Ramos (cell line): ENCODE results near the gene PSMG4.

Source experiments
- in situ Hi-C: fragments of 300-500 bp; cut with MboI; formaldehyde crosslinking; loops from one replicate; pipeline ENCODE4 v1.14.3; 2022; ENCODE audit warnings: low sequenced_read_pairs; ENCODE audit not compliant: unreplicated experiment

PSMG4 gene, protein sequence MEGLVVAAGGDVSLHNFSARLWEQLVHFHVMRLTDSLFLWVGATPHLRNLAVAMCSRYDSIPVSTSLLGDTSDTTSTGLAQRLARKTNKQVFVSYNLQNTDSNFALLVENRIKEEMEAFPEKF

DNA sequence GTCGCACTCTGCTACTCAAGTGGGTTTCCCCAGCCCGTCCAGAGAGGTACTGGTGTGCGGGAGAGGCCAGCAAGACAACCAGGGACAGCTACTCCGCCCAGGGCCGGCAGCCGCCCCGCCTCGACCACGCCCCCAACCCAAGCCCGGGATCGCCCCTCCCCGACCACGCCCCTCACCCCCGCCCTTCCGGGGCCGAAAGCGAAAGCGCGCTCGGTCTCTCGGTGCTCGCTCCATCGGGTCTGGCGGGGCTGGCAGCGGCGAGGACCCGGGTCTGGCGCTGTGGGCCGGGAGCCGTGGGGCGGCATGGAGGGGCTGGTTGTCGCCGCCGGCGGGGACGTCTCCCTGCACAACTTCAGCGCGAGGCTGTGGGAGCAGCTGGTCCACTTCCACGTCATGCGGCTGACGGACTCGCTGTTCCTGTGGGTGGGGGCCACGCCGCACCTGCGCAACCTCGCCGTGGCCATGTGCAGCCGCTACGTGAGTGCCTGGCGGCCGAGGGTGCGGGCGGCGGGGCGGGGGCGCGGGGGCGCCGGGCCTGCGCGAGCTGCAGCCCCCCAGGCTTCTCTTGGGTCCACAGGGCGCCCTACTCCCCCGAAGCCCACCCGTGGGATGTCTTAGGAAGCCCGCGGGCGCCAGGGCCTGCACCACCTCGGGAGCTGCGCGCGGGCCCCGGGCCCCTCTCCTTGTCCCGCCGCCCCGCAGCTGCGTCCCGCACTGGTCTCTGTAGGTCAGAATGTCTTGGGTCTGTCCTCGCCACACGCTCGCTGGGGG, at the start of gene PSMG4:
TSS of gene PSMG4 (plus strand) at position 228 of the 771 bp plus-strand sequence. CDS start at position 304, 76 bp downstream.
- in situ Hi-C loops, result loop anchor here (10.0 kb wide), 1 partner anchor 264 kb away; the partner anchor contains the start of gene NQO2

DNA sequence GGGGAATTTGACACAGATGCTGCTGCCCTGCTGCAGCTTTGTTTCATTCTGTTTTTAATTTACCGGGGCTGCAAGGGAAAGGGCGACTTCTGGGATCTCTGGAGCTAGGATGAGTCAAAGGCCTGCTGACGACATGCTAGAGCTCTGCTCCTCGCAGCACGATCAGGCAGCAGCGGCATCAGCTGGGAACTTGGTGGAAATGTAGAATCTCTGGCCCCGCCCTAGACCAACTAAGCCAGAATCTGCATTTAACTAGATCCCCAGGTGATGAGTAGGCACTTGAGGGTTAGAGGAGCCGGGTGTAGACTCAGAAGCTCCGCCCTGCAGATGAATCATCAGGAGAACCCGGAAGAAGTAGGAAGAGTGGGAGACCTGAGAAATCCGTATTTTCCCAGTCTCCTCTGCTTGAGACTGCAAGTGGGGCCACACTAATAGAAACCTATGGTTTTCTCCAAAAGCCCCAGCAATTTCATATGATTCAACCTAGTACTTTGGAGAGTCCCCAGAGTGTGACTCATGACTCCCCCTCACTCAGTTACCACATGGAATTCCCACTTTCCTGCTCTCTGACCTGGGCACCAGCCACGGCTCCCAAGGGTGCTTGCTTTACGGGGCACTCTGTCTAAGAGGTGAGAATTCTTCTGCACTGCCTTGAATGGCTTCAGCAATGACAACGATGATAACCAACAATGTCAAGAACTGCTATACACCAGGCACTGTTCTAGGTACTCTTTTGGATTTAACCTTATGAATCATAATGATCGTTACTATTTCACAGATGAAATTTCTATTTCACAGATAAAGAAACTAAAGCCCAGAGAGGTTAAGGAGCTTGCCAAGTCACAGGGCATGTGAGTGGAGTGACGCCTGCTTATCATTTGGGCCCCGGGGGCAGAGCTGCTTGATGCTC, 49.4 kb upstream of the PSMG4 start:
- in situ Hi-C loops, result no loop called here

DNA sequence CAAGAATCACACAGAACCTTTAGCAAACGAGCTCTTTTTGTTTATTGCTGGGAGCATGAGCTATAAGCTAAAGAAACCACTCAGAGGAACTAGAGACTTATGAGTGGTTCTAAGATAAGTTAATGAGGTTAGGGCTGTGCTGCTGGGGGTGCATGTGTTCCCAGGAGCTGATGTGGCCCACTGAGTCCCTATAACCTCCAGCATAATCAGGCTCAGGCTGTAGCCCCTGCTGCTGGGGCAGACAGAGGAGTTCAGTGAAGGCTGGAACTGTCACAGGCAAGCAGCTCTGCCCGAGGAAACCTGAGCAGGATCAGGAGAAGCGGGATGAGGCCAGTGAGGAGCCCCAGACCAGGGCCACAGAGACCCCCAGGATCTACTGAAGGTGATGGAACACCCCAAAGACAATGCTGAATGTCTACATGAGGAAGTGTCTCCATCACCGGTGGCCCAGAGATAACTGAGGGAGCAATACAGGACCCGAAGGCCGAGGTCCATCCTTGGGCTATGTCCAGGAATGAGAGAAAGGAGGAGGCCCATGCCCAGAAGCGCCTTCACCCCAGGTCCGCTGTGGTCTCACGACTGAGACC, 48.6 kb upstream of the PSMG4 start:
- in situ Hi-C loops, result no loop called here

DNA sequence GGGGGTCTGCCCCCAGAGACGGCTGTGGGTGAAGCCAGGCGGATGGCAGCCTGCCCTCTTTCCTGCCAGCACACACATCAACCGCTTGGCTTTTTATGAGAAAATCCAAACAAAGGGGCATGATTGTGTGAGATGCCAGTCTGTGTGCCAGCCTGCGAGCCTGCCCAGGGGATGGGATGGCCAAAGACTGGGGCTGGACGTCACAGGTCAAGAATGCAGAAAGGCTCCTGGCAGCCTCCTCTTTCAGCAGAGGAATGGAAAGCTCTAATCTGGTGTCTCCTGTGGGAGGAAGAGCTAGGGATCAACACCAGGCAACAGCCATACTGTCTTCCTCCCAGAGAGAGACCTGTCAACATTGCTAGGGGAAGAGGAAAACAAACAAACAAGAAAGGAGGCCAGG, 47.1 kb upstream of the PSMG4 start:
- in situ Hi-C loops, result no loop called here

- in situ Hi-C loops, result no loop called here
Measured at GRCh38 chr6:3212261-3212660, 46.5 kb upstream of the PSMG4 start.

GRCh38 chr6:3213334-3213695, 45.4 kb upstream of the PSMG4 start:
- in situ Hi-C loops, result no loop called here

- in situ Hi-C loops, result no loop called here
Measured at GRCh38 chr6:3214898-3215297, 43.8 kb upstream of the PSMG4 start.

DNA sequence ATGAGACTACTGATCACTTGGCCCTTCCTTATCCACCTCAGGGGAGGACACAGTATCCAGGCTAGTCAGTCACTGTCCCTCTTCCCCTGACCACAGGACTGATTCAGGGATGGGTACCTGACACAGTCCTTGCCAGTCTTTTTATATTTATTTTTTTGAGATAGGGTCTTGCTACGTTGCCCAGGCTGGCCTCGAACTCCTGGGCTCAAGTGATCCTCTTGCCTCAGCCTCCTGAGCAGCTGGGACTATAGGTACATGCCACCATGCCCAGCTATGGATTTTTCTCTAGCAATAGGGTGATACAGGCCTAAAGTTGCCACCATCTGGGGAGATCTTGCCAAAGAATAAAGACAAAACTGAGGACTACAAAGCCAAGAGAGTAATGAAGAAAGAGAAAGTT, 41.5 kb upstream of the PSMG4 start:
- in situ Hi-C loops, result no loop called here

GRCh38 chr6:3218266-3218665, 40.5 kb upstream of the PSMG4 start:
- in situ Hi-C loops, result no loop called here

DNA sequence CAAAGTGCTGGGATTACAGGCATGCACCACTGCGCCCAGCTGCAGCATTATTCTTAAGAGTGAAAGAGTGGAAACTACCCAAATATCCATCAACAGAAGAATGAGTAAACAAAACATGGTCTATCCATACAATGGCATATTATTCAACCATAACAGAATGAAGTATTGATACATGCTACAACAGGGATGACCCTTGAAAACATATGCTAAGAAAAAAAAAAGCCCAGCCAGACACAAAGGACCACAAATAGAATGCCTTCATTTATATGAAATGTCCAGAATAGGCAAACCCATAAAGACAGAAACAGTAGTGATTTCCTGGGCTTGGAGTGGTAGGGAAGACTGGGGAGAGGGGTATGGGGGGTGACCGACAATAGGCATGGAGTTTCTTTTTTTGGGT, 38.4 kb upstream of the PSMG4 start:
- in situ Hi-C loops, result no loop called here

GRCh38 chr6:3221578-3221977, 37.2 kb upstream of the PSMG4 start:
- in situ Hi-C loops, result no loop called here

DNA sequence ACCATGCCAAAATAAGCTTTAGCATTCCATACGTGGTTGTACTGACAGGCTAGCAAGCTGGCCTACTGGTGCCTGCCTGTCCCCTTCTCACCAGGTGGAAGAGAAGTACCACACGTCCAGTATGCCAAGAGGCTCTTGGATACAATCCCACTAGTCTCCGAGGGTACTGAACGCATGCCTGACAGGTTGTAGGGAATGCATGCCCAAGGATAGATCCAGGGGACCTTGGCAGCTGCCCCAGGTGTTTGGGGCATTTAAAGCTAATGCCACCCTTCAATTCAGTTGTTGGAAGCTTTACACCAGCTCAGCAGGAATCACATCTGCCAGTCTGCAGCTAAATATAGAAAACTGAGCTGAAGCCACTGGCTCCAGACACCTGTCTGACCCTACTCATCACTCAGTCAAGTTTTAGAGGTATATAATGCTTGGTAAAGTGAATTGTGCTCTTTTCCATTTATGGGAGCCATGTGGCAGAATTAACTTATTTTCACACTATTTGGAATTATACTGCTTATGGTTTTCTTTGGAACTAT, 36.2 kb upstream of the PSMG4 start:
- in situ Hi-C loops, result no loop called here

DNA sequence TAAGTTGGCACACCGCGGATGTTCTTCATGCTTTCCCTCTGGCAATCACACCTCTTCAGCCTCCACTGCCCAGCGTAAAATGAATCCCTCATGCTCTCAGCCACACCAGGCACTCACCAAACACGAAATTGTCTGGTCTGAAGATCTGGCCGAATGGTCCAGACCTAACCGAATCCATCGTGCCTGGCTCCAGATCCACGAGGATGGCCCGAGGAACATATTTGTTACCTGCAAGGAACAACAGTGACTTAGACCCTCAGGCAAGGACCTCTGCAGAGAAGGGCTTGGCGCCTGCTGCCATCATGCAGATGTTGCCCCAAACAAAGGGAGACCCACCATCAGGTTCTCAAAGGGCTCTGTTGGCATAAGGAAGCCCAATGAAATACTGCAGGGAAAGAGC, 32.7 kb upstream of the PSMG4 start:
- in situ Hi-C loops, result no loop called here

DNA sequence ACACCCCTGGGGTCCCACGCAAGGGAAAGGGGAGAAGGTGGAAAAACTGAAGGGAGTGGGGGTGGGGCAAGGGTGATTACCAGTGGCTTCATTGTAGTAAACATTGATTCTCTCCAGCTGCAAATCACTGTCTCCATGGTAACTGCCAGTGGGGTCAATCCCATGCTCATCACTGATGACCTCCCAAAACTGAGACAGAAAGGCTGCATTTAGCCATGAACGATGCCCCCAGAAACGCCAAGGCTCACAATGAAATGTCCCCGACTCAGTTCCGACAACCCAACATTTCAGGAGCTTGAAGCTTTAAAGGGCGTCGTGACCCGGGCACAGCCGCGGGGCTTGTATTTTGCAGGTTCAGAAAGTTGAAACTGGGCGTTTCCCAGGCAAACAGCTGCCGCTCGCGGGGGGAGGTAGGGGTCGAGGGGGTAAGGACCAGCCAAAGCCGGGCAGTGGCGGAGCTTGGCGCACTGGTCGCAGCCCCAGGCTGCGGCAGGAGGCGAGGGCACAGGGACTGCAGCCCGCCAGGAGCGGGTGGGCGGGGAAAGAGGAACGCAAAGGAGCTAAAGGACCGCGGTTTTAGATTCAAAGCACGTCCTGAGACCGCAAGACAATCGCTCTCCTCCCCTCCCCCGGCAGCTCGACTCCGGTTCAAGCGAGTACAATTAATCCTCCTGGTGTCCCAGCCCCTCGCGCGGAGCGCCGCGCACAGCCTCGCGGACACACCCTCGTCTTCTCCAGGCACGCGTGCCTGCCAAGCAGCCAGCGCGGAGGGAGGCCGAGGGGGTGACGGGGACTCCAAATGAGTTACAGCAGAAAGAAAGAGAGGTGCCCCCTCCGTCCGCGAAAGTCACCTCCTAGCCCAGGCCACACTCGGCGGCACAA, 32.0 kb upstream of the PSMG4 start:
- in situ Hi-C loops, result no loop called here

GRCh38 chr6:3227363-3228045, 31.2 kb upstream of the PSMG4 start, which contains the start of gene TUBB2B:
Gene TUBB2B, minus strand, starts transcription at chr6:3227653. Its CDS starts 110 bp downstream, at chr6:3227543.
- in situ Hi-C loops, result no loop called here

- in situ Hi-C loops, result no loop called here
Measured at GRCh38 chr6:3228046-3228671, 30.6 kb upstream of the PSMG4 start.

- in situ Hi-C loops, result no loop called here
Measured at GRCh38 chr6:3228771-3229565, 29.8 kb upstream of the PSMG4 start.
